Ishikawa (cell line): Measurements from ENCODE around the gene ETFDH.

Experiments
- CREB1 ChIP-seq: IDR thresholded peaks from 2 replicates; pipeline ENCODE4 v1.6.1; 2012; ENCODE audit warnings: low read depth
- EP300 ChIP-seq: IDR thresholded peaks from 2 replicates; pipeline ENCODE4 v1.6.1; 2012; ENCODE audit warnings: borderline replicate concordance
- MAX ChIP-seq: IDR thresholded peaks from 2 replicates; pipeline ENCODE4 v1.6.1; 2012
- NFIC ChIP-seq: IDR thresholded peaks from 2 replicates; pipeline ENCODE4 v1.6.1; 2012
- REST ChIP-seq: IDR thresholded peaks from 2 replicates; pipeline ENCODE4 v1.6.1; 2012; ENCODE audit warnings: low read depth, mild to moderate bottlenecking
- TCF12 ChIP-seq: IDR thresholded peaks from 2 replicates; pipeline ENCODE4 v1.6.1; 2012; ENCODE audit warnings: low read depth
- USF1 ChIP-seq: IDR thresholded peaks from 2 replicates; pipeline ENCODE4 v1.6.1; 2012
- YY1 ChIP-seq: IDR thresholded peaks from 2 replicates; pipeline ENCODE4 v1.6.1; 2012; ENCODE audit warnings: low read depth

GRCh38 chr4:158758142-158758541 lies 86.0 kb downstream of the ETFDH start:
- no peak for TF ChIP-seq MAX
- TF ChIP-seq EP300 = no peak
- TF ChIP-seq USF1 = no peak
- TF ChIP-seq REST = no peak
- TF ChIP-seq NFIC = no peak
- TF ChIP-seq TCF12 = no peak
- no peak for TF ChIP-seq YY1
- no peak for TF ChIP-seq CREB1
